ENCODE measurements around the gene NIP7.

The NIP7 gene

DNA sequence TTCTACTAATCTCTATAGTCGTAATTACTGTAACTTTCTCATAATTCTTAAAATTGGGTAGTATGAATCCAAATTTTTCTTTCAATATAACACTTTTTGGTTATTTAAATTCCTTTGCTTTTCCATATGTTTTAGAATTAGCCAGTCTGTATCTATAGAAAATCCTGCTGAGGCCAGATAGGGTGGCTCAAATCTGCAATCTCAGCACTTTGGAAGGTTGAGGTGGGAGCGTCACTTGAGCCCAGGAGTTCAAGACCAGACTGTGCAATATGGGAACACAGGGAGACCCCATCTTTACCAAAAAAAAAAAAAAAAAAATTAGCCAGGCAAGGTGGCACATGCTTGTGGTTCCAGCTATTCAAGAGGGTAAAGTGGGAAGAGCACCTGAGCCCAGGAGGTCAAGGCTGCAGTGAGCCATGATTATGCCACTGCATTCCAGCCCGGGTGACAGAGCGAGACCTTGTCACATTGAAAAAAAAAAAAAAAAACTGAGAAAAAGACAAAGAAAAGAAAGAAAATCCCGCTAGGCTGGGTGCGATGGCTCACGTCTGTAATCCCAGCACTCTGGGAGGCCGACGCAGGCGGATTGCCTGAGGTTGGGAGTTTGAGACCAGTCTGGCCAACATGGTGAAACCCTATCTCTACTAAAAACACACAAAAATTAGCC, 37.0 kb downstream of the NIP7 start:
- no peak overlapping the region for H2AFZ ChIP-seq (ENCODE audit: low read depth)
- H3K9ac ChIP-seq: no peak overlapping the region
- no peak overlapping the region for H3K4me3 ChIP-seq (IDR thresholded peaks at IDR 0.05; ENCODE audit: insufficient read depth, low read depth, low read length)
- TF ChIP-seq, protein P1, sequence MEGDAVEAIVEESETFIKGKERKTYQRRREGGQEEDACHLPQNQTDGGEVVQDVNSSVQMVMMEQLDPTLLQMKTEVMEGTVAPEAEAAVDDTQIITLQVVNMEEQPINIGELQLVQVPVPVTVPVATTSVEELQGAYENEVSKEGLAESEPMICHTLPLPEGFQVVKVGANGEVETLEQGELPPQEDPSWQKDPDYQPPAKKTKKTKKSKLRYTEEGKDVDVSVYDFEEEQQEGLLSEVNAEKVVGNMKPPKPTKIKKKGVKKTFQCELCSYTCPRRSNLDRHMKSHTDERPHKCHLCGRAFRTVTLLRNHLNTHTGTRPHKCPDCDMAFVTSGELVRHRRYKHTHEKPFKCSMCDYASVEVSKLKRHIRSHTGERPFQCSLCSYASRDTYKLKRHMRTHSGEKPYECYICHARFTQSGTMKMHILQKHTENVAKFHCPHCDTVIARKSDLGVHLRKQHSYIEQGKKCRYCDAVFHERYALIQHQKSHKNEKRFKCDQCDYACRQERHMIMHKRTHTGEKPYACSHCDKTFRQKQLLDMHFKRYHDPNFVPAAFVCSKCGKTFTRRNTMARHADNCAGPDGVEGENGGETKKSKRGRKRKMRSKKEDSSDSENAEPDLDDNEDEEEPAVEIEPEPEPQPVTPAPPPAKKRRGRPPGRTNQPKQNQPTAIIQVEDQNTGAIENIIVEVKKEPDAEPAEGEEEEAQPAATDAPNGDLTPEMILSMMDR (conservative IDR thresholded peaks at IDR 0.05; ENCODE audit: low read depth, low read length): no peak
- H4K20me1 ChIP-seq (ENCODE audit: insufficient read depth): no peaks in the 10 kb centered on the region
- no peaks in the 10 kb centered on the region for H3K4me1 ChIP-seq (ENCODE audit: low read depth, poor library complexity, severe bottlenecking)
- no peaks in the 10 kb centered on the region for H3K27me3 ChIP-seq (ENCODE audit: insufficient read depth, low read depth)
- no peak overlapping the region for H3K4me2 ChIP-seq
- no peaks in the 10 kb centered on the region; the same call in 1 of the 2 replicates for H3K36me3 ChIP-seq (ENCODE audit: insufficient read depth)
- no peak overlapping the region for H3K27ac ChIP-seq
- no peaks in the 10 kb centered on the region for H3K79me2 ChIP-seq (ENCODE audit: insufficient read depth, low read depth)

DNA sequence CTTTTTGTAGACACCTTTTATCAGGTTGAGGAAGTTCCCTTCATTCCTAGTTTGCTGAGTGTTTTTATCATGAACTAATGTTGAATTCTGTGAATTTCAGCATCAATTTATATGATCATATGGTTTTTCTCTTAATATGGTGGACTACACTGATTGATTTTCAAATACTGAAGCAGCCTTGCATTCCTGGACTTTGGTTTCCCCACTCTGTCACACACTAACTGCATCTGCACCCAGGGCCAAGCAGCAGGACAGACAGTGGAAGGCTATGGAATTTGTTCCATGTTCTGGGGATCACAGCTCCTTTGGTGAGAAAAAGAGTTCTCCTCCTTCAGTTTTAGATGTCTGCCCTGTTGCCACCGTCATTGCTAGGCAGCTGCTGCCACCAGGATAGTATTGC, 38.5 kb downstream of the NIP7 start:
- Histone ChIP-seq H3K36me3 (ENCODE audit: insufficient read depth) (no peaks in the 10 kb centered on the region; the same call in 1 of the 2 replicates), H3K4me3 (IDR thresholded peaks at IDR 0.05; ENCODE audit: insufficient read depth, low read depth, low read length) (no peak overlapping the region), H3K4me2 (no peak overlapping the region), H4K20me1 (ENCODE audit: insufficient read depth) (no peaks in the 10 kb centered on the region), H3K27ac (no peak overlapping the region), H3K27me3 (ENCODE audit: insufficient read depth, low read depth) (no peaks in the 10 kb centered on the region), H3K4me1 (ENCODE audit: low read depth, poor library complexity, severe bottlenecking) (no peaks in the 10 kb centered on the region), H2AFZ (ENCODE audit: low read depth) (no peak overlapping the region), H3K79me2 (ENCODE audit: insufficient read depth, low read depth) (peaks cover 7% of the 10 kb centered on the region; the same call in 1 of the 2 replicates), H3K9ac (no peak overlapping the region)
- TF ChIP-seq, protein P1 (conservative IDR thresholded peaks at IDR 0.05; ENCODE audit: low read depth, low read length): no peak

DNA sequence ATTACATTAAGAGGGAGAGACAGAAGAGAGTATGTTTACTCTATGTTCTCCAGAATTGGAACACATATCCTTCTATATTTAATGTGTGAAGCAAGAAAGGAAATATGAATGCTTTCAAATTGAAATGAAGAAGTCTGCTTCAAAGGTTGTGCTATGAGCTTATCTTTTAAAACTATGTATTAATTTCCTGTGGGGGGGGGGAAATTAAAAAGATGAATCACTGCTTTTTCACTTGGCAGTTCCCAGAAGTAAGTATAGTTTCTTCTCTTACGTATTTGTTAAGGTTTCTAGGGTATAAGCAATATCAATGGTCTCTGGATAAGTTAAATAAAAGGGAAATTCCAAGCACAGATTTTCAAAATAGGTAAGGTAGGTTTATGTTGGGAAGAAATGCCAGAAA, 39.2 kb downstream of the NIP7 start:
- Histone ChIP-seq H3K36me3 (ENCODE audit: insufficient read depth) (no peaks in the 10 kb centered on the region; the same call in 1 of the 2 replicates), H3K4me2 (no peak overlapping the region), H3K4me1 (ENCODE audit: low read depth, poor library complexity, severe bottlenecking) (peaks cover 1% of the 10 kb centered on the region), H3K9ac (no peak overlapping the region), H3K27me3 (ENCODE audit: insufficient read depth, low read depth) (no peaks in the 10 kb centered on the region), H3K79me2 (ENCODE audit: insufficient read depth, low read depth) (peaks cover 14% of the 10 kb centered on the region; the same call in 1 of the 2 replicates), H3K4me3 (IDR thresholded peaks at IDR 0.05; ENCODE audit: insufficient read depth, low read depth, low read length) (no peak overlapping the region), H3K27ac (no peak overlapping the region), H4K20me1 (ENCODE audit: insufficient read depth) (no peaks in the 10 kb centered on the region), H2AFZ (ENCODE audit: low read depth) (no peak overlapping the region)
- TF ChIP-seq, protein P1 (conservative IDR thresholded peaks at IDR 0.05; ENCODE audit: low read depth, low read length): no peak

DNA sequence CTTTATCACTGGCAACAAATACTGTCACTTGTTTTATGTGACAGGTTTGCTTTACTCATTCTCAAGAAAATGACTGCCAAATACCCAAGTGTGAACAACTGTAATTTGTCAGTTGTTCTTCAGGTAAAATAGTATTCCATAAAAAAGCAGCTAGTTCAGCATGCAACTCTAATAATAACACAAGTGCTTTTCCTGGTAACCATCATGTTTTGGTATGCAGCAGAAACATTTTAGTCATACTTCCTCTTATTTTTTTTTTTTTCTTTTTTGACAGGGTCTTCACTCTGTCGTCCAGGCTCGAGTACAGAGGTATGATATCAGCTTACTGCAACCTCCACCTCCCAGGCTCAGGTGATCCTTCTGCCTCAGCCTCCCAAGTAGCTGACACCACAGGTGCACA, 41.7 kb downstream of the NIP7 start:
- Histone ChIP-seq H3K4me1 (ENCODE audit: low read depth, poor library complexity, severe bottlenecking) (peaks cover 13% of the 10 kb centered on the region), H3K9ac (no peak overlapping the region), H3K79me2 (ENCODE audit: insufficient read depth, low read depth) (peaks cover 29% of the 10 kb centered on the region), H4K20me1 (ENCODE audit: insufficient read depth) (no peaks in the 10 kb centered on the region), H3K27me3 (ENCODE audit: insufficient read depth, low read depth) (no peaks in the 10 kb centered on the region), H2AFZ (ENCODE audit: low read depth) (no peak overlapping the region), H3K4me3 (IDR thresholded peaks at IDR 0.05; ENCODE audit: insufficient read depth, low read depth, low read length) (no peak overlapping the region), H3K27ac (no peak overlapping the region), H3K36me3 (ENCODE audit: insufficient read depth) (no peaks in the 10 kb centered on the region; the same call in 1 of the 2 replicates), H3K4me2 (no peak overlapping the region)
- TF ChIP-seq, protein P1 (conservative IDR thresholded peaks at IDR 0.05; ENCODE audit: low read depth, low read length): no peak

Measured in KMS-11 (cell line).